Left ventricle myocardium inferior (tissue), 1 donor: ENCODE measurements around the gene PACSIN1. TPM values are rescaled to one million over a fixed set of nuclear protein-coding genes. Genes with fewer than 3 reads are reported as not detected.

Experiments used
- DNase-seq: peaks from one replicate; pipeline ENCODE4 v3.0.0-alpha.2; 2020
- H3K27ac ChIP-seq: fragments of 200-600 bp; replicated peaks from 2 replicates; pipeline ENCODE4 v1.8.0; 2021
- H3K27me3 ChIP-seq: fragments of 200-600 bp; 2 replicates; pipeline ENCODE4 v1.8.0; 2021; ENCODE audit warnings: low read depth
- H3K36me3 ChIP-seq: fragments of 200-600 bp; 2 replicates; pipeline ENCODE4 v1.8.0; 2021
- H3K4me1 ChIP-seq: fragments of 200-600 bp; 2 replicates; pipeline ENCODE4 v1.8.0; 2021
- H3K4me3 ChIP-seq: fragments of 200-600 bp; 2 replicates; pipeline ENCODE4 v1.8.0; 2021; ENCODE audit warnings: mild to moderate bottlenecking, moderate library complexity
- H3K9me3 ChIP-seq: fragments of 200-600 bp; replicated peaks from 2 replicates; pipeline ENCODE4 v1.8.0; 2021
- CTCF ChIP-seq: fragments of 200-600 bp; IDR thresholded peaks from 2 replicates; pipeline ENCODE4 v1.8.0; 2021; ENCODE audit warnings: antibody characterized with exemption, mild to moderate bottlenecking, borderline replicate concordance
- intact Hi-C: fragments of 100-400 bp; cut with micrococcal nuclease; formaldehyde crosslinking; loops from one replicate; pipeline ENCODE4 v1.11.0; 2022
- total RNA-seq: library from RNA; stranded (reverse); fragmentation: NEBNext Ultra II Directional; extraction: Animal tissue kit (Norgen Biotek cat#: 25700); gene quantifications from one replicate; pipeline ENCODE4 v1.2.1, GENCODE V29; 2021
- donor health status: DM: no; HTN: yes; CAD: no; lungs with severe emphysema.

Gene PACSIN1
- total RNA-seq, 1 donor from 2014 or later, result 15.2 TPM

- Histone ChIP-seq H3K4me1 (no peaks in the 10 kb centered on the region), H3K36me3 (no peaks in the 10 kb centered on the region), H3K9me3 (no peaks in the 10 kb centered on the region), H3K27ac (no peak overlapping the region), H3K4me3 (no peak overlapping the region), H3K27me3 (peaks cover 7% of the 10 kb centered on the region)
- no peak for TF ChIP-seq CTCF
- DNase-seq, result no peak
- intact Hi-C loops, result no loop called here
These were observed 27.5 kb downstream of the PACSIN1 start for GRCh38 chr6:34493344-34493743.

- peaks cover 7% of the 10 kb centered on the region for H3K27me3 ChIP-seq
- no peaks in the 10 kb centered on the region for H3K4me1 ChIP-seq
- no peaks in the 10 kb centered on the region for H3K36me3 ChIP-seq
- intact Hi-C loops, result no loop called here
- no peak for DNase-seq
- no peak overlapping the region for H3K4me3 ChIP-seq
- TF ChIP-seq CTCF, result no peak
- no peak overlapping the region for H3K27ac ChIP-seq
- H3K9me3 ChIP-seq, result peaks cover 6% of the 10 kb centered on the region
These were observed 29.1 kb downstream of the PACSIN1 start for GRCh38 chr6:34494973-34495372.

DNA sequence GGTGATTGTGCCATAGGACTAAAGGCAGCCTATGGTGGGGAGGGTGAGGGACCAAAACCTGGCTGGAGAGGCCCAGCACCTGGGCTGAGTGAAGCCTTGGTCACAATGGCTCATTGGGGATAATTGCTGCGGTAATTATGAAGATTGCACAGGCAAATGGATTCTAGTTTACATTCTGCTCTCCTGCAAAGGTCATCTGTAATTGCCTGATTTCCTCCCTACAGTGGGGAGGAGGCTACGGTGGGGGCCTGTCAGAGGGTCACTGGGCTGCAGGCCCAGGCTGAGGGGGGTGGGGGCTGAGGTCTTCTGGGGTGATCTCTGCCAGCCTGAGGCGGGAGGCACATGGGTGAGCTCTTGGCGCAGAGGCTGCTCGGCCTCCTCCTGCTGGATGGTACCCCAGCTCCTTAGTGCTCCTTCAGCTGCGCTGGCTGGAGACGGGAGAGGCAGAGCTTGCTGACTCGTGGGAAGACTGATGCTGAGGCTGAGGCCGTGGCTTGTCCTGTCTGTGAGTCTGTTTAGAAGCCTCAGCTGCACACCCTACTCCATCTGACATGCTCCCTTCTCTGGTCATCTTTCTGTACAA lies 30.3 kb downstream of the PACSIN1 start:
- no peak overlapping the region for H3K4me3 ChIP-seq
- no peaks in the 10 kb centered on the region for H3K4me1 ChIP-seq
- no peak for TF ChIP-seq CTCF
- no peak overlapping the region for H3K27ac ChIP-seq
- peaks cover 7% of the 10 kb centered on the region for H3K27me3 ChIP-seq
- intact Hi-C loops, result no loop called here
- no peaks in the 10 kb centered on the region for H3K36me3 ChIP-seq
- no peak for DNase-seq
- peaks cover 15% of the 10 kb centered on the region for H3K9me3 ChIP-seq

- no peak overlapping the region for H3K27ac ChIP-seq
- H3K4me1 ChIP-seq, result no peaks in the 10 kb centered on the region
- DNase-seq, result no peak
- H3K36me3 ChIP-seq, result no peaks in the 10 kb centered on the region
- H3K27me3 ChIP-seq, result peaks cover 7% of the 10 kb centered on the region
- TF ChIP-seq CTCF, result no peak
- no peak overlapping the region for H3K4me3 ChIP-seq
- intact Hi-C loops, result no loop called here
- H3K9me3 ChIP-seq, result peaks cover 16% of the 10 kb centered on the region
These were observed 31.5 kb downstream of the PACSIN1 start for GRCh38 chr6:34497411-34497810.

- Histone ChIP-seq H3K4me3 (no peak overlapping the region), H3K27me3 (peaks cover 11% of the 10 kb centered on the region), H3K27ac (no peak overlapping the region), H3K4me1 (no peaks in the 10 kb centered on the region), H3K9me3 (peaks cover 21% of the 10 kb centered on the region), H3K36me3 (no peaks in the 10 kb centered on the region)
- no peak for TF ChIP-seq CTCF
- intact Hi-C loops, result no loop called here
- no peak for DNase-seq
These were observed 40.8 kb downstream of the PACSIN1 start for GRCh38 chr6:34506718-34507117.
